ENCODE data around the gene TSC22D4. TPM values are rescaled to one million over a fixed set of nuclear protein-coding genes. Genes with fewer than 3 reads are reported as not detected.

Gene TSC22D4
- total and polyA plus RNA-seq, 2 donors (not counting 3 experiments of a cell fraction or from before 2014, with no cell fraction given): 40.1 to 84.4 TPM

- H3K4me3 ChIP-seq (replicated peaks in 1 of 3; ENCODE audit: insufficient read depth in 1 of 3, low read depth in 1 of 3, low read length in 3 of 3): no peak overlapping the region
- H3K9ac ChIP-seq (replicated peaks; ENCODE audit: extremely low read depth, insufficient read depth, low read length): no peak overlapping the region
- no TSS peak for BruUV-seq (replicated peaks)
- ChIA-PET CTCF (interaction anchor here (0.6 to 7.8 kb wide), 3 partner anchors 10 to 87 kb away, joined by 3 to 70 read pairs (median 4); no protein-coding TSS in a partner anchor), POLR2A (interaction anchor here (0.6 kb wide), 1 partner anchor 113 kb away, joined by 3 read pairs; the partner anchor contains the start of gene FBXO24)
- no peak for DNase-seq (ENCODE audit: low read depth, low spot score)
- H3K9me1 ChIP-seq (replicated peaks; ENCODE audit: control insufficient read depth, extremely low read depth, insufficient read depth, low read length): no peaks in the 10 kb centered on the region
- H3K27ac ChIP-seq (ENCODE audit: insufficient read depth, low read depth, low read length): no peak overlapping the region
- peaks cover 37% of the 10 kb centered on the region for H3K79me2 ChIP-seq (ENCODE audit: control insufficient read depth, insufficient read depth, low read length)
- dilution Hi-C loops (cut with MboI; ENCODE audit: extremely low pct_ligation_motif_present, low sequenced_read_pairs) (no loop called here), intact Hi-C loops (cut with micrococcal nuclease) (no loop called here)
- FAIRE-seq: peak; percentile 57
- TF ChIP-seq POLR2AphosphoS5 (IDR thresholded peaks at IDR 0.05; ENCODE audit: insufficient read depth, low read depth, low read length) (no peak), FOS (IDR thresholded peaks at IDR 0.05; ENCODE audit: borderline replicate concordance, insufficient read depth, low read length) (peak; percentile 14), CTCF (IDR thresholded peaks at IDR 0.05; ENCODE audit: extremely low read depth in 1 of 2, insufficient read depth in 1 of 2, low read depth in 1 of 2, low read length in 2 of 2) (no peak), POLR2A (IDR thresholded peaks at IDR 0.05; ENCODE audit: low read depth, low read length) (no peak), GATA2 (IDR thresholded peaks at IDR 0.05; ENCODE audit: insufficient read depth, insufficient read length, low read depth, low read length) (no peak)
- no peaks in the 10 kb centered on the region for H3K27me3 ChIP-seq (ENCODE audit: control insufficient read depth in 2 of 2, insufficient read depth in 2 of 2, low read length in 2 of 2)
- no peak overlapping the region for H2AFZ ChIP-seq (ENCODE audit: low read depth, low read length)
- H3K4me2 ChIP-seq (ENCODE audit: insufficient read depth, low read length): peak overlapping the region; percentile 26
- no peaks in the 10 kb centered on the region for H4K20me1 ChIP-seq (replicated peaks; ENCODE audit: control insufficient read depth, extremely low read depth, insufficient read depth, low read length)
- peaks cover 26% of the 10 kb centered on the region for H3K4me1 ChIP-seq (ENCODE audit: control insufficient read depth, extremely low read depth, insufficient read depth, low read length)
- no peaks in the 10 kb centered on the region for H3K9me3 ChIP-seq (replicated peaks; ENCODE audit: control insufficient read depth, insufficient read depth, low read length)
- H3K36me3 ChIP-seq (ENCODE audit: control insufficient read depth in 2 of 2, extremely low read depth in 1 of 2, insufficient read depth in 2 of 2, low read length in 2 of 2): peaks cover 2 to 19% of the 10 kb centered on the region in 2 experiments
These were observed 6.0 kb downstream of the TSC22D4 start for GRCh38 chr7:100472854-100473499.
